Activated naive CD4-positive, alpha-beta T cell treated with Interleukin-2 at 50 U/mL for 16 hours (primary cell): ENCODE data around the gene SKAP1.
"Not testable (repeated sequence)": the region's sequence is repeated elsewhere in the genome, so short reads cannot be mapped to it uniquely, and the experiment has no call there.

Source experiments
- DNase-seq: peaks from one replicate; pipeline ENCODE4 v3.0.0-alpha.2; 2020

SKAP1 gene

GRCh38 chr17:48429638-48430586, at the start of gene SKAP1:
Gene SKAP1 (minus strand): TSS chr17:48430214.
- DNase-seq, result peak; percentile 72

GRCh38 chr17:48479014-48479402, 49.0 kb upstream of the SKAP1 start:
- no peak for DNase-seq

- peak; percentile 29 for DNase-seq
Measured at GRCh38 chr17:48478224-48479013, 48.4 kb upstream of the SKAP1 start.

- no peak for DNase-seq
Measured at GRCh38 chr17:48477221-48477620, 47.2 kb upstream of the SKAP1 start.

GRCh38 chr17:48472411-48473281, 42.6 kb upstream of the SKAP1 start:
- DNase-seq, result no peak

GRCh38 chr17:48471817-48472410, 41.9 kb upstream of the SKAP1 start:
- DNase-seq, result no peak

- no peak for DNase-seq
Measured at GRCh38 chr17:48470388-48471034, 40.5 kb upstream of the SKAP1 start.

- no peak for DNase-seq
Measured at GRCh38 chr17:48469227-48469626, 39.2 kb upstream of the SKAP1 start.

- no peak for DNase-seq
Measured at GRCh38 chr17:48468299-48468698, 38.3 kb upstream of the SKAP1 start.

GRCh38 chr17:48465884-48466283, 35.9 kb upstream of the SKAP1 start:
- DNase-seq, result no peak

- no peak for DNase-seq
Measured at GRCh38 chr17:48463526-48463925, 33.5 kb upstream of the SKAP1 start.

- no peak for DNase-seq
Measured at GRCh38 chr17:48462946-48463345, 32.9 kb upstream of the SKAP1 start.

GRCh38 chr17:48460052-48460451, 30.0 kb upstream of the SKAP1 start:
- DNase-seq, result no peak

- no peak for DNase-seq
Measured at GRCh38 chr17:48459070-48459844, 29.2 kb upstream of the SKAP1 start.

- peak; percentile 74 for DNase-seq
Measured at GRCh38 chr17:48457080-48457836, 27.2 kb upstream of the SKAP1 start.

GRCh38 chr17:48456589-48456988, 26.6 kb upstream of the SKAP1 start:
- DNase-seq, result no peak

GRCh38 chr17:48455791-48456190, 25.8 kb upstream of the SKAP1 start:
- no peak for DNase-seq

GRCh38 chr17:48453447-48453846, 23.4 kb upstream of the SKAP1 start:
- no peak for DNase-seq

- DNase-seq, result no peak
Measured at GRCh38 chr17:48451489-48451888, 21.5 kb upstream of the SKAP1 start.

GRCh38 chr17:48449335-48449734, 19.3 kb upstream of the SKAP1 start:
- not testable (repeated sequence) for DNase-seq
